Measurements from ENCODE around the gene NDUFB2. TPM values are rescaled to one million over a fixed set of nuclear protein-coding genes. Genes with fewer than 3 reads are reported as not detected.

NDUFB2 gene
- total RNA-seq, 1 experiment from 2014 or later, result 296 TPM

DNA sequence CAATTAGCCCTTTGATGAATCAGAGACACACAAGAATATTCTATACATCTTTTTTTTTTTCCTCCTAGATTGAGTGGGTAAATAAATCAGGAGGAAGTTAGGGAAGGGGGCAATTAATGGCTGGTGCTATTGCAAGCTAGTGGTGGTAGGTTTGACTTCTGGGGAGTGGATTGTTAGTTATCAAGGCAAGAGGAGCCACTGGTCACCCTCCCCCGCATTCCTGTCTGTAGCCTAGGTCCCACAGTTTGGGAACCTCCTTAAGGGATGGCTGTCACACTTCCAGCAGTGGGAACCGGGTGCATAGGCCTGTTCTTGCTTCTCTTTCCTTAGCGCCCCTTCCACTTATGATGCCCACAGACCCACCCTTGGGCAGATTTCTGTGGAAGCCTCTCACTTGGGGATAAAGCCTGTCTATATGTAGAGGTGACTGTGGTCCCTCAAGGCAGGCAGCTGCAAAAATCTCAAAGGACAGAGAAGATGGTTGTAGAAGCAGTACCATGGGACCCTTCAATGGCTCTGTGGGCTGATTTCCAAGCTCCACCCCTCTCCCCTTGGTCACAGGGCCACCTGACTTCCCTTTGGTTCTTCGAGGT is 26.1 kb upstream of the NDUFB2 start:
- CTCF ChIA-PET, result no interaction called here
- intact Hi-C loops (cut with micrococcal nuclease), result loop anchor here (10.0 kb wide), 2 partner anchors 134 to 254 kb away; partner anchors contain the start of gene BRAF
- TF ChIP-seq, protein P1, sequence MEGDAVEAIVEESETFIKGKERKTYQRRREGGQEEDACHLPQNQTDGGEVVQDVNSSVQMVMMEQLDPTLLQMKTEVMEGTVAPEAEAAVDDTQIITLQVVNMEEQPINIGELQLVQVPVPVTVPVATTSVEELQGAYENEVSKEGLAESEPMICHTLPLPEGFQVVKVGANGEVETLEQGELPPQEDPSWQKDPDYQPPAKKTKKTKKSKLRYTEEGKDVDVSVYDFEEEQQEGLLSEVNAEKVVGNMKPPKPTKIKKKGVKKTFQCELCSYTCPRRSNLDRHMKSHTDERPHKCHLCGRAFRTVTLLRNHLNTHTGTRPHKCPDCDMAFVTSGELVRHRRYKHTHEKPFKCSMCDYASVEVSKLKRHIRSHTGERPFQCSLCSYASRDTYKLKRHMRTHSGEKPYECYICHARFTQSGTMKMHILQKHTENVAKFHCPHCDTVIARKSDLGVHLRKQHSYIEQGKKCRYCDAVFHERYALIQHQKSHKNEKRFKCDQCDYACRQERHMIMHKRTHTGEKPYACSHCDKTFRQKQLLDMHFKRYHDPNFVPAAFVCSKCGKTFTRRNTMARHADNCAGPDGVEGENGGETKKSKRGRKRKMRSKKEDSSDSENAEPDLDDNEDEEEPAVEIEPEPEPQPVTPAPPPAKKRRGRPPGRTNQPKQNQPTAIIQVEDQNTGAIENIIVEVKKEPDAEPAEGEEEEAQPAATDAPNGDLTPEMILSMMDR (conservative IDR thresholded peaks at IDR 0.05; ENCODE audit: low read depth, low read length), result no peak
- TF ChIP-seq EZH2 (IDR thresholded peaks at IDR 0.05; ENCODE audit: low read length, unreplicated experiment) (no peak), EZH2phosphoT487 (IDR thresholded peaks at IDR 0.05; ENCODE audit: borderline replicate concordance, low read length) (no peak)

DNA sequence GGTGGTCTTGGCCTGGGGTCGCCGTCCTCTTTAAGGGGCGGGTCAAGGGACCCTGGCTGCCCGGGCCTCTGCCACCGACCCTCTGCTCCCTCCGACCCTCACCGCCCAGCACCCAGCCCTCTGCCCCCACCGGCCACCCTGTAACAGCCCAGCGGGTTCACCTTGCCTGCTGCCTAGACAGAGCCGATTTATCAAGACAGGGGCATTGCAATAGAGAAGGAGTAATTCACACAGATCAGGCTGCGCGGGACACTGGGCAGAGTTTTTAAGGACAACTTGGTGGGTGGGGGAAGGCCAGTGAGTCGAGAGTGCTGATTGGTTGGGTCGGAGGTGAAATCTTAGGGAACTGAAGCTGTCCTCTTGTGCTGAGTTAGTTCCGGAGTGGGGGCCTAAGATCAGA is 24.5 kb upstream of the NDUFB2 start:
- Histone ChIP-seq H3K4me3 (ENCODE audit: low read length) (peak overlapping the region; percentile 53; the same call in 1 of the 2 replicates), H3K9ac (ENCODE audit: low read length) (no peak overlapping the region), H3K9me3 (ENCODE audit: low read length) (no peaks in the 10 kb centered on the region), H3K27me3 (ENCODE audit: low read length) (no peaks in the 10 kb centered on the region), H3K27ac (ENCODE audit: low read length) (no peak overlapping the region), H3K79me2 (ENCODE audit: low read length) (peaks cover 15% of the 10 kb centered on the region; the same call in 1 of the 2 replicates), H4K20me1 (ENCODE audit: low read length) (no peaks in the 10 kb centered on the region), H3K4me2 (ENCODE audit: low read length) (peak overlapping the region; percentile 79), H3F3A (ENCODE audit: low read length, unreplicated experiment) (no peaks in the 10 kb centered on the region), H2AFZ (ENCODE audit: low read length) (peak overlapping the region; percentile 61), H3K36me3 (ENCODE audit: low read depth, low read length) (no peaks in the 10 kb centered on the region), H3K9me2 (replicated peaks; ENCODE audit: low read length) (no peaks in the 10 kb centered on the region), H3K4me1 (ENCODE audit: insufficient read depth, low read length) (peaks cover 29% of the 10 kb centered on the region)
- ChIA-PET CTCF (no interaction called here), POLR2A (ENCODE audit: unreplicated experiment) (no interaction called here)
- DNase-seq, result no peak
- intact Hi-C loops (cut with micrococcal nuclease), result loop anchor here (10.0 kb wide), 2 partner anchors 133 to 253 kb away; partner anchors contain the start of gene BRAF
- BruUV-seq (replicated peaks), result no TSS peak
- no peak for TF ChIP-seq EZH2phosphoT487 (IDR thresholded peaks at IDR 0.05; ENCODE audit: borderline replicate concordance, low read length)
- TF ChIP-seq, protein P1 (conservative IDR thresholded peaks at IDR 0.05; ENCODE audit: low read depth, low read length), result no peak
- no peak for TF ChIP-seq EZH2 (IDR thresholded peaks at IDR 0.05; ENCODE audit: low read length, unreplicated experiment)
- ATAC-seq, result no peak

More for the DNA sequence above, 26.1 kb upstream of the NDUFB2 start:
- Histone ChIP-seq H3K27ac (ENCODE audit: low read length) (no peak overlapping the region), H4K20me1 (ENCODE audit: low read length) (no peaks in the 10 kb centered on the region), H3F3A (ENCODE audit: low read length, unreplicated experiment) (no peaks in the 10 kb centered on the region), H3K4me1 (ENCODE audit: insufficient read depth, low read length) (peaks cover 26% of the 10 kb centered on the region), H3K79me2 (ENCODE audit: low read length) (peaks cover 15% of the 10 kb centered on the region; the same call in 1 of the 2 replicates), H3K9me3 (ENCODE audit: low read length) (no peaks in the 10 kb centered on the region), H3K9me2 (replicated peaks; ENCODE audit: low read length) (no peaks in the 10 kb centered on the region), H3K9ac (ENCODE audit: low read length) (no peak overlapping the region), H3K27me3 (ENCODE audit: low read length) (no peaks in the 10 kb centered on the region), H3K4me3 (ENCODE audit: low read length) (no peak overlapping the region), H2AFZ (ENCODE audit: low read length) (no peak overlapping the region), H3K4me2 (ENCODE audit: low read length) (no peak overlapping the region), H3K36me3 (ENCODE audit: low read depth, low read length) (no peaks in the 10 kb centered on the region)
- BruUV-seq (replicated peaks), result no TSS peak
- DNase-seq (no peak), ATAC-seq (no peak)
- POLR2A ChIA-PET (ENCODE audit: unreplicated experiment), result no interaction called here
